KMS-11 (cell line): ENCODE results near the gene FHIT.

Experiments used
- H2AFZ ChIP-seq: fragments of 200-600 bp; sonication (generic); 2 replicates; pipeline ENCODE4 v1.6.1; 2016; ENCODE audit warnings: antibody characterized with exemption, mixed run types, low read depth
- H3K27ac ChIP-seq: fragments of 200-600 bp; sonication (generic); 2 replicates; pipeline ENCODE4 v1.6.1; 2016; ENCODE audit warnings: mild to moderate bottlenecking, mixed run types
- H3K27me3 ChIP-seq: fragments of 200-600 bp; sonication (generic); 2 replicates; pipeline ENCODE4 v1.6.1; 2017; ENCODE audit warnings: mild to moderate bottlenecking, low read depth, mixed run types, moderate library complexity; ENCODE audit not compliant: insufficient read depth
- H3K36me3 ChIP-seq: fragments of 200-600 bp; sonication (generic); 2 replicates; pipeline ENCODE4 v1.6.1; 2017; ENCODE audit warnings: mild to moderate bottlenecking, mixed run types; ENCODE audit not compliant: insufficient read depth
- H3K4me1 ChIP-seq: fragments of 200-600 bp; sonication (generic); 2 replicates; pipeline ENCODE4 v1.6.1; 2016; ENCODE audit warnings: mild to moderate bottlenecking, low read depth, mixed run types; ENCODE audit not compliant: poor library complexity, severe bottlenecking
- H3K4me2 ChIP-seq: fragments of 200-600 bp; sonication (generic); 2 replicates; pipeline ENCODE4 v1.7.0; 2016; ENCODE audit warnings: mild to moderate bottlenecking, mixed run types
- H3K4me3 ChIP-seq: fragments of 200-600 bp; sonication (generic); IDR thresholded peaks from 2 replicates; pipeline ENCODE4 v1.6.1; 2017; ENCODE audit warnings: low read depth, low read length, mixed read lengths; ENCODE audit not compliant: insufficient read depth
- H3K79me2 ChIP-seq: fragments of 200-600 bp; sonication (generic); 2 replicates; pipeline ENCODE4 v1.6.1; 2016; ENCODE audit warnings: low read depth, mixed run types; ENCODE audit not compliant: insufficient read depth
- H3K9ac ChIP-seq: fragments of 200-600 bp; sonication (generic); 2 replicates; pipeline ENCODE4 v1.6.1; 2016; ENCODE audit warnings: mild to moderate bottlenecking, mixed run types
- H4K20me1 ChIP-seq: fragments of 200-600 bp; sonication (generic); 2 replicates; pipeline ENCODE4 v1.6.1; 2016; ENCODE audit warnings: mild to moderate bottlenecking, mixed run types; ENCODE audit not compliant: insufficient read depth
- TF ChIP-seq, protein P1 (sequence below): fragments of 200-600 bp; sonication (generic); conservative IDR thresholded peaks from 2 replicates; pipeline ENCODE4 v1.6.1; 2017; ENCODE audit warnings: low read depth, mild to moderate bottlenecking, antibody characterized with exemption, low read length, moderate library complexity, mixed read lengths

Gene FHIT

DNA sequence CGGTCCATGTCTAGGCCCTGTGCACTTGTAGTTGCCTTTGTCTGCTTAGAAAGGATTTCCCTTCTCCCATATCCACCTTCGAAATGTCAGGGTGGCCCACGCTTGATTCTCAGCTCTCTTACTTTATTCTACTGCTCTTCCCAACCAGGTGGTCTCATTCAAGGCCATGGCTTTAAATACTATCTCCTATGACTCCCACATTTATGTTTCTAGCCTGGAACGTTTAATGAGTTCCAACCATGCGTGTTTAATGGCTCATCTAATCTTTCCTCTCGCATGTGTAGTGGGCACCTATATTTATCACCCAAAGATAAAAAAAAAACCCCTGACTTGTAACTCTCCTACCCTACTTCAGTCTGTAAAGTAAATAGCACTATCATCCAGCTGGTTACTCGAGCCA is 1474.2 kb downstream of the FHIT start:
- no peaks in the 10 kb centered on the region for H3K79me2 ChIP-seq
- H3K4me2 ChIP-seq, result no peak overlapping the region

DNA sequence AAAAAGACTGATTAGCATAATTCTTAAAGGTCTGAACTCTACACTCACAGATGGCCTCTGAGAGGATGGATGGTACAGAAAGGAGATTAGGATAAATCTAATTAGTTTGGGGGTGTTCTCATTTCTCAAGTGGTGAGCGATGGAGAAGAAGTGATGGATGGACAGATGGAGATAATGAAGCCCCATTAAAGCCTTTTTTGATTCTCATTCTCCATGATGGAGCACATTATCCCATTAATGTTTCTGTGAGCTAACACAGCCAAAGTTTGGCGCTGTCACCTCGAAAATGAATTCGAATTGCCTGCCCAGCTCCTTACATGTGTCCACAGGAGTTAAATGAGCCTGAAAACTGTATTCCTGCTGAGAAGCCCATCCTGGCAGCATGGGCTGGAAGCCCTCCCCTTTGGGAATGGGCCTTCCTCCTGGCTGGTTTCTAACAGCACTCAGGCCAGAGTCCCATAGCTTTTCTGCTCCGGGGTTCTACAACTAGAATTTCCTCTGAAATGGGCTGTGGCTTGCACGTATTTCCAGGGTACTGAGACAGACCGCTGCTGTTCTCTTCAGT is 1475.4 kb downstream of the FHIT start:
- TF ChIP-seq, protein P1, sequence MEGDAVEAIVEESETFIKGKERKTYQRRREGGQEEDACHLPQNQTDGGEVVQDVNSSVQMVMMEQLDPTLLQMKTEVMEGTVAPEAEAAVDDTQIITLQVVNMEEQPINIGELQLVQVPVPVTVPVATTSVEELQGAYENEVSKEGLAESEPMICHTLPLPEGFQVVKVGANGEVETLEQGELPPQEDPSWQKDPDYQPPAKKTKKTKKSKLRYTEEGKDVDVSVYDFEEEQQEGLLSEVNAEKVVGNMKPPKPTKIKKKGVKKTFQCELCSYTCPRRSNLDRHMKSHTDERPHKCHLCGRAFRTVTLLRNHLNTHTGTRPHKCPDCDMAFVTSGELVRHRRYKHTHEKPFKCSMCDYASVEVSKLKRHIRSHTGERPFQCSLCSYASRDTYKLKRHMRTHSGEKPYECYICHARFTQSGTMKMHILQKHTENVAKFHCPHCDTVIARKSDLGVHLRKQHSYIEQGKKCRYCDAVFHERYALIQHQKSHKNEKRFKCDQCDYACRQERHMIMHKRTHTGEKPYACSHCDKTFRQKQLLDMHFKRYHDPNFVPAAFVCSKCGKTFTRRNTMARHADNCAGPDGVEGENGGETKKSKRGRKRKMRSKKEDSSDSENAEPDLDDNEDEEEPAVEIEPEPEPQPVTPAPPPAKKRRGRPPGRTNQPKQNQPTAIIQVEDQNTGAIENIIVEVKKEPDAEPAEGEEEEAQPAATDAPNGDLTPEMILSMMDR, result no peak
- no peaks in the 10 kb centered on the region for H3K4me1 ChIP-seq
- no peak overlapping the region for H3K27ac ChIP-seq
- no peaks in the 10 kb centered on the region for H3K27me3 ChIP-seq
- H2AFZ ChIP-seq, result no peak overlapping the region
- H4K20me1 ChIP-seq, result no peaks in the 10 kb centered on the region
- H3K9ac ChIP-seq, result no peak overlapping the region
- no peaks in the 10 kb centered on the region for H3K79me2 ChIP-seq
- H3K4me3 ChIP-seq, result no peak overlapping the region
- H3K4me2 ChIP-seq, result no peak overlapping the region
- H3K36me3 ChIP-seq, result no peaks in the 10 kb centered on the region

More for the DNA sequence above, 1474.2 kb downstream of the FHIT start:
- no peak overlapping the region for H2AFZ ChIP-seq
- no peaks in the 10 kb centered on the region for H3K36me3 ChIP-seq
- H3K27me3 ChIP-seq, result no peaks in the 10 kb centered on the region
- no peak overlapping the region for H3K9ac ChIP-seq
- H4K20me1 ChIP-seq, result no peaks in the 10 kb centered on the region
- no peak overlapping the region for H3K4me3 ChIP-seq
- TF ChIP-seq, protein P1, result no peak
- H3K4me1 ChIP-seq, result no peaks in the 10 kb centered on the region
- H3K27ac ChIP-seq, result no peak overlapping the region

DNA sequence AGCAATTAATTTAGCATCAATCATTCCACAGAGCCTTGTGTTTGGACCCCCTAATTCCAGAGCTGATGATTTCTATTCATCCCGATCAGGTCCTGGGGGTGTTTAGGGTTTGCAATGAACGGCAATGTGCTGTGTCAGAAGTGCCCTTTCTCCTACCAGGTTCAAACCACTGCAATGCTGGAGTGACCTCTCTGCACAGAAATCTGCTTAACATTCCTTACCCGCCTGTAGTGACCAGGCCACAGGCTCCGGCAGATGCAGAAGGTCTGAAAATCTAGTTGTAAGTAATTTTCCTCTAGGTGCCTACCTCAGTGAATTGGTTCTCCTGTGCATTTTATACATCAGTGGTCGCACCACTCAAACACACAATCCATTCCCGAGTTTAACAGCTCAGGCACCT is 1476.1 kb downstream of the FHIT start:
- TF ChIP-seq, protein P1, result no peak
- Histone ChIP-seq H4K20me1 (no peaks in the 10 kb centered on the region), H3K9ac (no peak overlapping the region), H3K27ac (no peak overlapping the region), H3K27me3 (no peaks in the 10 kb centered on the region), H3K4me1 (no peaks in the 10 kb centered on the region), H3K36me3 (no peaks in the 10 kb centered on the region), H3K4me2 (no peak overlapping the region), H3K4me3 (no peak overlapping the region), H3K79me2 (no peaks in the 10 kb centered on the region), H2AFZ (no peak overlapping the region)

DNA sequence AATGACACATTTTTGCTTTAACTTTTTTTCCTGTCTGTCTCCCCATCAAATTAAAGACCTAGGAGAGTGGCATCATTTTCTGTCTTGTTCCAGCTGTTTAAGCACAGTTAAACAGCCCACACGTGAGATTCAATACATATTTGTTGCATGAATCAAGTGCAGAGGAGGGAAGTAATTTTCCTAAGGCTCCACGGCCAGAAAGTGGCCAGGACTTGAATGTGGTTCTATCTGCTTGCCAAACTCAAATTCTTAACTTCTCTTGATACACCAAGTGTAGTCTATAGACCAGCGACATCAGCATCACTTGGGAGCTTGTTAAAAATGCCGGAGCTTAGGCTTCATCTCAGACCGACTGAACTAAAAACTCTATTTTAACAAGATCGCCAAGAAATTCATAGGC is 1476.6 kb downstream of the FHIT start:
- Histone ChIP-seq H3K27ac (no peak overlapping the region), H3K9ac (no peak overlapping the region), H3K4me3 (no peak overlapping the region), H3K27me3 (no peaks in the 10 kb centered on the region), H3K36me3 (no peaks in the 10 kb centered on the region), H3K4me2 (no peak overlapping the region), H2AFZ (no peak overlapping the region), H3K79me2 (no peaks in the 10 kb centered on the region), H4K20me1 (no peaks in the 10 kb centered on the region), H3K4me1 (no peaks in the 10 kb centered on the region)
- TF ChIP-seq, protein P1, result no peak
